ENCODE results near the gene ZNF668.

DNA sequence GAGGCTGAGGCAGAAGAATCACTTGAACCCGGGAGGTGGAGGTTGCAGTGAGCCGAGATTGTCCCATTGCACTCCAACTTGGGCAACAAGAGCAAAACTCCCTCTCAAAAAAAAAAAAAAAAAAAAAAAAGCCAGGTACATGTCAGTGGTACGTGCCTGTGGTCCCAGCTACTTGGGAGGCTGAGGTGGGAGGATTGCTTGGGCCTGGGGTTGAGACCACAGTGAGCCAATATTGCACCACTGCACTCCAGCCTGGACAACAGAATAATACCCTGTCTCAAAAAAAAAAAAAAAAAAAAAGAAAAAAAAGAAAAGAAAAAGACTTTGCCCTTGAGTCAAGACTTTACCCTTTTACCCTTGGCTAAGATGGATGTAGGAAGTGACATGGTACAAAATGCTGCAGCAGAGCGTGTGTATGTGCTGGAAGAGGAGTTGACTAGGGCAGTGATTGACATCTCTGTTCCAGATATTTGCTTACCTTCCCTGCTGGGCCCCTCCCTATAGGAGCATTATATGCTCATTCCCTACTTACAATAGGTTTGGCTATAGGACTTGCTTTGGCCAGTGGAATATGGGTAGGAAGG is 30.1 kb downstream of the ZNF668 start:
- TF ChIP-seq, protein P1, sequence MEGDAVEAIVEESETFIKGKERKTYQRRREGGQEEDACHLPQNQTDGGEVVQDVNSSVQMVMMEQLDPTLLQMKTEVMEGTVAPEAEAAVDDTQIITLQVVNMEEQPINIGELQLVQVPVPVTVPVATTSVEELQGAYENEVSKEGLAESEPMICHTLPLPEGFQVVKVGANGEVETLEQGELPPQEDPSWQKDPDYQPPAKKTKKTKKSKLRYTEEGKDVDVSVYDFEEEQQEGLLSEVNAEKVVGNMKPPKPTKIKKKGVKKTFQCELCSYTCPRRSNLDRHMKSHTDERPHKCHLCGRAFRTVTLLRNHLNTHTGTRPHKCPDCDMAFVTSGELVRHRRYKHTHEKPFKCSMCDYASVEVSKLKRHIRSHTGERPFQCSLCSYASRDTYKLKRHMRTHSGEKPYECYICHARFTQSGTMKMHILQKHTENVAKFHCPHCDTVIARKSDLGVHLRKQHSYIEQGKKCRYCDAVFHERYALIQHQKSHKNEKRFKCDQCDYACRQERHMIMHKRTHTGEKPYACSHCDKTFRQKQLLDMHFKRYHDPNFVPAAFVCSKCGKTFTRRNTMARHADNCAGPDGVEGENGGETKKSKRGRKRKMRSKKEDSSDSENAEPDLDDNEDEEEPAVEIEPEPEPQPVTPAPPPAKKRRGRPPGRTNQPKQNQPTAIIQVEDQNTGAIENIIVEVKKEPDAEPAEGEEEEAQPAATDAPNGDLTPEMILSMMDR (IDR thresholded peaks at IDR 0.05) = no peak
- TF ChIP-seq REST (IDR thresholded peaks at IDR 0.05; ENCODE audit: insufficient read depth in 1 of 2, low read depth in 2 of 2, low read length in 1 of 2) = no peak
- no peak for TF ChIP-seq POLR2AphosphoS5 (IDR thresholded peaks at IDR 0.05; ENCODE audit: low read depth, low read length)
- no peak for TF ChIP-seq TCF7L2 (IDR thresholded peaks at IDR 0.05; ENCODE audit: low read depth, low read length)

All from Panc1 (cell line).